Sigmoid colon (tissue), 7 donors: ENCODE measurements around the gene RRM2. TPM values are rescaled to one million over a fixed set of nuclear protein-coding genes. Genes with fewer than 3 reads are reported as not detected.
A peak's percentile ranks its signal among the peaks of the same experiment; 100 is the strongest.

Experiments used
- DNase-seq: peaks from one replicate; pipeline ENCODE4 v3.0.0-alpha.2; 2019
- H3K27ac ChIP-seq, 4 donors: fragments of 200-600 bp; sonication (generic); one replicate each; pipeline ENCODE4 v1.5.1; 2016 to 2019; ENCODE audit warnings: mild to moderate bottlenecking in 1 of 4
- H3K27me3 ChIP-seq, 3 donors: fragments of 200-600 bp; sonication (generic); one replicate each; pipeline ENCODE4 v1.5.1; 2019; ENCODE audit warnings: mild to moderate bottlenecking in 1 of 3
- H3K36me3 ChIP-seq, 4 donors: fragments of 200-600 bp; sonication (generic); one replicate each; pipeline ENCODE4 v1.5.1; 2016 to 2019
- H3K4me1 ChIP-seq, 4 donors: fragments of 200-600 bp; sonication (generic); one replicate each; pipeline ENCODE4 v1.5.1; 2017 to 2019
- H3K4me3 ChIP-seq, 4 donors: fragments of 200-600 bp; sonication (generic); one replicate each; pipeline ENCODE4 v1.5.1; 2017 to 2019; ENCODE audit warnings: mild to moderate bottlenecking in 2 of 4, moderate library complexity in 1 of 4
- H3K9me3 ChIP-seq, 4 donors: fragments of 200-600 bp in 3 of 4; sonication (generic) in 3 of 4; one replicate each; pipeline versions ENCODE4 v1.5.1 to v1.6.1; 2013 to 2019
- CTCF ChIP-seq, 4 experiments: fragments of 450-650 bp in 3 of 4; fragments of 200-600 bp in 1 of 4; IDR thresholded peaks; one replicate each; pipeline ENCODE4 v1.5.1; 2016 to 2019; ENCODE audit warnings: antibody characterized with exemption in 4 of 4, mild to moderate bottlenecking in 3 of 4, moderate library complexity in 2 of 4
- EP300 ChIP-seq, 4 donors: sonication (generic); formaldehyde crosslinking; IDR thresholded peaks; one replicate each; pipeline ENCODE4 v1.6.1; 2017; ENCODE audit warnings: antibody characterized with exemption in 4 of 4
- POLR2A ChIP-seq, 2 donors: fragments of 450-650 bp; IDR thresholded peaks; one replicate each; pipeline ENCODE4 v1.6.1; 2016; ENCODE audit warnings: antibody characterized with exemption in 2 of 2, mild to moderate bottlenecking in 2 of 2, moderate library complexity in 2 of 2
- POLR2AphosphoS5 ChIP-seq, 4 donors: sonication (generic); formaldehyde crosslinking; IDR thresholded peaks; one replicate each; pipeline ENCODE4 v1.6.1; 2017; ENCODE audit warnings: antibody characterized with exemption in 4 of 4
- WGBS, 2 donors: extraction: QIAGEN DNeasy Blood & Tissue Kit; methylation state at CpG; one replicate each; pipeline ENCODE4 v1.1.7; 2013; 5-methylcytosine and 5-hydroxymethylcytosine counted together
- intact Hi-C: fragments of 100-400 bp; cut with DNase I; formaldehyde crosslinking; loops from one replicate; pipeline ENCODE4 v1.15.1; 2023
- polyA plus RNA-seq, 3 donors: library from polyadenylated mRNA; stranded (reverse); fragments of 200-250 nt; gene quantifications; one replicate each; pipeline ENCODE4 v1.2.3, GENCODE V29; 2013
- total RNA-seq, 4 donors: library from RNA; depleted of rRNA; stranded (reverse); fragments of >200 nt; gene quantifications; one replicate each; pipeline ENCODE4 v1.1.0, GENCODE V29; 2016
- donor health status: healthy with polysubstance abuse.
- donor health status: Bipolar disorder and iron deficiency.
- donor health status: healthy.

Gene RRM2
- total and polyA plus RNA-seq, 7 donors: 0.16 to 65.8 (median 6.9) TPM; not detected in 1

GRCh38 chr2:10079870-10080535, 42.5 kb upstream of the RRM2 start, which contains the start of gene CYS1:
Gene CYS1, minus strand, starts transcription at chr2:10080411. Its CDS starts 188 bp downstream, at chr2:10080223.
- Histone ChIP-seq H3K36me3 (no peaks in the 10 kb centered on the region), H3K4me1 (peaks cover 0 to 51% (median 40%) of the 10 kb centered on the region in 4 donors), H3K27me3 (peaks cover 0 to 2% (median 0%) of the 10 kb centered on the region in 3 donors), H3K9me3 (no peaks in the 10 kb centered on the region), H3K27ac (peak within 1 kb of the TSS; percentile 92 to 97 (median 94)), H3K4me3 (peak within 1 kb of the TSS; percentile 45 to 83 (median 68))
- WGBS, 2 donors: 0 to 1% methylated on average over 98 of the region's 98 CpGs
- DNase-seq: no peak
- intact Hi-C loops: no loop called here
- TF ChIP-seq POLR2AphosphoS5 (IDR thresholded peaks at IDR 0.05): no peak
- no peak for TF ChIP-seq CTCF (IDR thresholded peaks at IDR 0.05)
- TF ChIP-seq EP300 (IDR thresholded peaks at IDR 0.05): no peak
- no peak for TF ChIP-seq POLR2A (IDR thresholded peaks at IDR 0.05)

- peak overlapping the region; percentile 92 to 97 (median 94) for H3K27ac ChIP-seq
These were observed 41.8 kb upstream of the RRM2 start for GRCh38 chr2:10080536-10081304.

DNA sequence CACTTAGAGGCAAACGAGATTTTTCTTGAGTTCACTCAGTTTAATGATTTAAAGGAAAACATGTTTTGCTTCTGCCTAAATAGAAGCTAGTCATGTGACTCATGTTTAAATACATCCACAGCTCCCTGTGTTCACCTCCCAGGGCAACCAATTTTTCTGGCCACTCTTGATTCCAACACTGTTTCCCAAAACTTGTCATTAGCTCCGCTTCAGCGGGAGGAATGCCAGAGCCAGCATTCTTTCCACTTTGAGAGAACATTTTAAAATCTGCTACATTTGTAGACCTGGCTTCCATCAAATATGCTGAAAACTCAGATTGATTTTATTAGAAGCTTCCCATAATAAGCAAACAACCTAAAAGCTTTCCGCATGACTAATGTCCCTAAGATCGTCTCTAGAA, 39.5 kb upstream of the RRM2 start:
- Histone ChIP-seq H3K9me3 (no peaks in the 10 kb centered on the region), H3K4me3 (no peak overlapping the region), H3K4me1 (peaks cover 0 to 50% (median 38%) of the 10 kb centered on the region in 4 donors), H3K27ac (peak overlapping the region in 3 of 4 donors; percentile 8 to 64 (median 38)), H3K36me3 (no peaks in the 10 kb centered on the region), H3K27me3 (peaks cover 0 to 2% (median 0%) of the 10 kb centered on the region in 3 donors)
- DNase-seq: no peak
- TF ChIP-seq POLR2AphosphoS5 (IDR thresholded peaks at IDR 0.05) (peak in 2 of 4 donors; percentile 36 to 37), EP300 (IDR thresholded peaks at IDR 0.05) (no peak)
- WGBS, 2 donors: 60 to 65% methylated on average over 5 of the region's 5 CpGs
- intact Hi-C loops: no loop called here

More at GRCh38 chr2:10080536-10081304, 41.8 kb upstream of the RRM2 start:
- no peaks in the 10 kb centered on the region for H3K36me3 ChIP-seq
- WGBS, 2 donors: 8 to 15% methylated on average over 45 of the region's 45 CpGs
- no peaks in the 10 kb centered on the region for H3K9me3 ChIP-seq
- no peak for TF ChIP-seq EP300 (IDR thresholded peaks at IDR 0.05)
- no peak for TF ChIP-seq POLR2A (IDR thresholded peaks at IDR 0.05)
- no peak for TF ChIP-seq CTCF (IDR thresholded peaks at IDR 0.05)
- no peak for TF ChIP-seq POLR2AphosphoS5 (IDR thresholded peaks at IDR 0.05)
- DNase-seq: peak; percentile 74
- H3K4me3 ChIP-seq: peak overlapping the region; percentile 38 to 83 (median 68)
- intact Hi-C loops: no loop called here
- H3K4me1 ChIP-seq: peaks cover 0 to 51% (median 40%) of the 10 kb centered on the region in 4 donors
- H3K27me3 ChIP-seq: peaks cover 0 to 2% (median 0%) of the 10 kb centered on the region in 3 donors

DNA sequence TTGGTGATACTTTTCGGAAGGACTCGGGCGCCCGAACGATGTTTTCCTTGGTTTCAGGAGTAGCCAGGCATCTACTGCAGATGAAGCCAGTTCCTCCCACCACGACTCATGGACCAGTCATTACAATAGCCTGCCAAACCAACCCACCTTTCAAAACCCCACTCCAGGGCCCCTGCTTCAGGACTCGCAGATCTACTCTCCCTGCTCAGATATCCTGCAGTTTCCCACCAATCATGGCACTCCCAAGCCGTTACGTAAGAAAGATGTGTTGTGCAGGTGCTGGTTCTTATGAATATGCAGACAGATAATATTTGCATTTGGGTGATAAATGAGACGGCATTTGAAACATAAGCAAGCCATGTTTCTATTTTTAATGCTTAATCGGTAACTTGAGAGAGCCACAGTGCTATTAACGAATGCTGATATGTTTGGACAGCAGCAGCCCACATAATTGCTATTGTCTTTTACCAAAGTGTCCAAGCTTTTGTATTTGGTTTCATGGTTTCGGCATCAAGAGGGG, 38.8 kb upstream of the RRM2 start:
- WGBS, 2 donors: 72 to 75% methylated on average over 13 of the region's 13 CpGs
- Histone ChIP-seq H3K4me1 (peaks cover 0 to 43% (median 31%) of the 10 kb centered on the region in 4 donors), H3K4me3 (no peak overlapping the region), H3K36me3 (no peaks in the 10 kb centered on the region), H3K9me3 (no peaks in the 10 kb centered on the region), H3K27me3 (peaks cover 0 to 2% (median 0%) of the 10 kb centered on the region in 3 donors), H3K27ac (peak overlapping the region in 3 of 4 donors; percentile 8 to 64 (median 38))
- no peak for DNase-seq
- intact Hi-C loops: no loop called here
- TF ChIP-seq EP300 (IDR thresholded peaks at IDR 0.05): no peak

DNA sequence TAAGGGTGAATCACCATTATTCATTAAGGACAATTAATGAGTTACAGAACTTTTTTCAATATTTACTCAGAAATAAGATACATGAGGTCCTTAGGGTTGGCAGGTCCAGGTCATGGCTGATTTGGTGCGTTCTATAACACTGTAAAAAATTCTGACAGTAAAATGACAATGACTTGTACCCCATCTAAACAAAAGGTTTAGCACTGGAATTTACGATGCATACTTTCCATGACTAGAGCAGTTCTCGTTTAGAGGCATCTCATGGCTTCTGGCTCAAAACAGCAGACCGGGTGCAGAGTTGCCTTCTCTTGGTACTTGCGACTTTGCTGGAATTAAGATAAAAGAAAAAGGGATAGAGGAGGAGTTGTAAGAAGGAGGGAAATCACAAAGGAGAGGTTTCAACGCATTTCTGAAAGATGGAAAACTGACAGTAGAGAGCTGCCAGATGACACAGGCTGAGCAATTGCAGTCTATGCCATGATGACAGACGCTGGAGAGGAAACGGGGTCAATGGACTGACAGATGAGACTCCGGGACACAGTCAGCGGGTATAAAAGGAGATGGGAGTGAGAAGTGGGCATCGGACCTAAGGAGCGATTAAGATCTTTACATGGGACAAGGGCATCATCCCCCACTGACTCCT, 38.2 kb upstream of the RRM2 start:
- intact Hi-C loops: no loop called here
- Histone ChIP-seq H3K36me3 (no peaks in the 10 kb centered on the region), H3K4me3 (no peak overlapping the region), H3K27me3 (peaks cover 0 to 2% (median 0%) of the 10 kb centered on the region in 3 donors), H3K9me3 (no peaks in the 10 kb centered on the region), H3K27ac (no peak overlapping the region), H3K4me1 (peaks cover 0 to 37% (median 26%) of the 10 kb centered on the region in 4 donors)
- TF ChIP-seq CTCF (IDR thresholded peaks at IDR 0.05) (no peak), POLR2AphosphoS5 (IDR thresholded peaks at IDR 0.05) (no peak), POLR2A (IDR thresholded peaks at IDR 0.05) (no peak), EP300 (IDR thresholded peaks at IDR 0.05) (no peak)
- DNase-seq: no peak
- 72 to 75% methylated on average over 12 of the region's 12 CpGs for WGBS, 2 donors
